Measurements from ENCODE around the gene BIN1.

GRCh38 chr2:127016329-127016728 lies 90.6 kb downstream of the BIN1 start:
- TF ChIP-seq POLR2AphosphoS5 (IDR thresholded peaks at IDR 0.05; ENCODE audit: low read depth, low read length) (no peak), POLR2A (IDR thresholded peaks at IDR 0.05; ENCODE audit: low read depth, low read length) (no peak), SPI1 (IDR thresholded peaks at IDR 0.05; ENCODE audit: low read depth, low read length) (no peak), PAX5 (IDR thresholded peaks at IDR 0.05; ENCODE audit: insufficient read depth, low read length, severe bottlenecking) (no peak), TAF1 (IDR thresholded peaks at IDR 0.05; ENCODE audit: low read depth, low read length) (no peak)

Data from GM12891 (cell line).